Type B pancreatic cell (in vitro differentiated cells): ENCODE measurements around the gene PFKP. TPM values are rescaled to one million over a fixed set of nuclear protein-coding genes. Genes with fewer than 3 reads are reported as not detected.

ENCODE experiments used
- DNase-seq: peaks from one replicate; pipeline ENCODE4 v3.0.0; 2021; ENCODE audit warnings: mixed read lengths; ENCODE audit not compliant: unreplicated experiment; ENCODE audit errors: extremely low spot score
- H3K27ac Mint-ChIP-seq: 2 replicates; pipeline ENCODE4 v1.8.0; 2021; ENCODE audit warnings: mild to moderate bottlenecking, mixed read lengths
- H3K27me3 Mint-ChIP-seq: 2 replicates; pipeline ENCODE4 v1.8.0; 2021; ENCODE audit warnings: mixed read lengths
- H3K36me3 Mint-ChIP-seq: 2 replicates; pipeline ENCODE4 v1.8.0; 2021; ENCODE audit warnings: mixed read lengths
- H3K4me1 Mint-ChIP-seq: one replicate; pipeline ENCODE4 v1.8.0; 2021; ENCODE audit warnings: mixed read lengths; ENCODE audit not compliant: unreplicated experiment
- H3K4me3 Mint-ChIP-seq: 2 replicates; pipeline ENCODE4 v1.8.0; 2021; ENCODE audit warnings: mild to moderate bottlenecking, mixed read lengths
- H3K9me3 Mint-ChIP-seq: 2 replicates; pipeline ENCODE4 v1.8.0; 2021; ENCODE audit warnings: mixed read lengths
- total RNA-seq: library from RNA; stranded (reverse); gene quantifications from 2 replicates; pipeline ENCODE4 v1.2.1, GENCODE V29; 2021; ENCODE audit warnings: low replicate concordance
- TF ChIP-seq, protein P1 (sequence below): fragments of 200-600 bp; sonication (generic); conservative IDR thresholded peaks from 2 replicates; pipeline ENCODE4 v1.5.0; 2021; ENCODE audit warnings: antibody characterized with exemption, mild to moderate bottlenecking

PFKP gene
- total RNA-seq, 1 donor from 2014 or later = 48.8 TPM

DNA sequence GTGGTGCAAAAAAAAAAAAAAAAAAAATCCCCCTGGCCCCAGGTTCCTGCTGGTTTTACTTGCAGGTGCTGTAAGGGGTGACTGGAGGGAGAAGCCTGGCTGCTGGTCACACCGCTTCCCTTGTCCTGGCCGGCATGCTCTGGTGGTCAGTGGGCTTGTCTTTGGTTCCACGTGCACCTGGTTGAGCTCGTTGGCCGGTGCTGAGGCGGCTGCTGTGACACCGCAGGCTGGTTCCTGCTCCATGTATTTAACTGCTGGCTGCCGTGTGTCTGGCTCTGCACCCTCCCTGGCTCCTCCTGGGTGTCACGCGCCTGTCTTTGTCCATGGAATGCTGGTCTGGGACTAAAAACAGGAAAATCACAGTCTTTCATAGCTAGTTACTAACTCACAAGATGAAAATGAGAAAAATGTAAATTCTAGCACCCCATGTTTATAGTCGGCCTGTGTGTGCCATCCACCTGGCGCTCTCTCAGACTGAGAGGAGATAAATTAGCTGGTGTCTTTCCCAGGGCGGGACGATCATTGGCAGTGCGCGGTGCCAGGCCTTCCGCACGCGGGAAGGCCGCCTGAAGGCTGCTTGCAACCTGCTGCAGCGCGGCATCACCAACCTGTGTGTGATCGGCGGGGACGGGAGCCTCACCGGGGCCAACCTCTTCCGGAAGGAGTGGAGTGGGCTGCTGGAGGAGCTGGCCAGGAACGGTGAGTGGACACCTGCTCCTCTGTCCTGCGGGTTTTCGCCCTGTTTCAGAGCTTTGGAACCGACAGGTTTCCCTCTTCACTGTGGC is 33.7 kb downstream of the PFKP start:
- no peak overlapping the region for H3K27ac Mint-ChIP-seq
- H3K9me3 Mint-ChIP-seq = no peaks in the 10 kb centered on the region
- TF ChIP-seq, protein P1, sequence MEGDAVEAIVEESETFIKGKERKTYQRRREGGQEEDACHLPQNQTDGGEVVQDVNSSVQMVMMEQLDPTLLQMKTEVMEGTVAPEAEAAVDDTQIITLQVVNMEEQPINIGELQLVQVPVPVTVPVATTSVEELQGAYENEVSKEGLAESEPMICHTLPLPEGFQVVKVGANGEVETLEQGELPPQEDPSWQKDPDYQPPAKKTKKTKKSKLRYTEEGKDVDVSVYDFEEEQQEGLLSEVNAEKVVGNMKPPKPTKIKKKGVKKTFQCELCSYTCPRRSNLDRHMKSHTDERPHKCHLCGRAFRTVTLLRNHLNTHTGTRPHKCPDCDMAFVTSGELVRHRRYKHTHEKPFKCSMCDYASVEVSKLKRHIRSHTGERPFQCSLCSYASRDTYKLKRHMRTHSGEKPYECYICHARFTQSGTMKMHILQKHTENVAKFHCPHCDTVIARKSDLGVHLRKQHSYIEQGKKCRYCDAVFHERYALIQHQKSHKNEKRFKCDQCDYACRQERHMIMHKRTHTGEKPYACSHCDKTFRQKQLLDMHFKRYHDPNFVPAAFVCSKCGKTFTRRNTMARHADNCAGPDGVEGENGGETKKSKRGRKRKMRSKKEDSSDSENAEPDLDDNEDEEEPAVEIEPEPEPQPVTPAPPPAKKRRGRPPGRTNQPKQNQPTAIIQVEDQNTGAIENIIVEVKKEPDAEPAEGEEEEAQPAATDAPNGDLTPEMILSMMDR = no peak
- H3K27me3 Mint-ChIP-seq = no peaks in the 10 kb centered on the region
- no peak for DNase-seq
- H3K4me1 Mint-ChIP-seq = no peaks in the 10 kb centered on the region
- H3K4me3 Mint-ChIP-seq = no peak overlapping the region
- H3K36me3 Mint-ChIP-seq = peaks cover 26% of the 10 kb centered on the region

DNA sequence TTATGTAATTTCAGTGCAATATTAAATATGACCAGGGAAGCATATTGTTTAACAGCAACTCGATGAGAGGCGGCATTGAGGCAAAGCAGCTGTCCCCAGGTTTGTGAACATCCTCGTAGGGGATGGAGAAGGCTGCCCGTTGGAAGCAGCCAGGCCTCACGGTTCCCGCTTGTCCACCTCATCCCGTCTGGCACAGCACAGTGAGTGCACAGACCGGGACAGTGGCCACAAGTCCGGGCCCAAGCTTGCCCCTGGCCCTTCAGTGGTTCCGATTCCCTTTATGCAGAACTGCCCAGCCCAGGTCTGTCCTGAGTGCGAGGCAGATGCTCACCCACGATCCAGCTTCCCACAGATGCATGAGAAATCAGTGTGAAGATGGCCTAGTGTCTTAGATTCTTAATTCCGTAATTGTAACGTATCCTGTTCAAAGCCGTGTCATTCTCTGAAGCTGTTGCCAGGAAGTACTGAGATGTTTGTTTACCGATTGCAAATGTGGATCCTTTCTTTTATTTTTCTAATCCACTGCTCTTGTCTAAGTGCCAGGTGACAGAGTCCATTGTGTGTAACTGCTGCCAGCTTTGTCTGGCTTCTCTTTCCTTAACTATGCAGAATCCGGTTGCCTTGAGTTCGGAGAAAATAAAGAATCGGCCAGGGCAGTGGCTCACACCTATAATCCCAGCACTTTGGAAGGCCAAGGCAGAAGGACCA is 35.5 kb downstream of the PFKP start:
- H3K36me3 Mint-ChIP-seq = peaks cover 26% of the 10 kb centered on the region

DNA sequence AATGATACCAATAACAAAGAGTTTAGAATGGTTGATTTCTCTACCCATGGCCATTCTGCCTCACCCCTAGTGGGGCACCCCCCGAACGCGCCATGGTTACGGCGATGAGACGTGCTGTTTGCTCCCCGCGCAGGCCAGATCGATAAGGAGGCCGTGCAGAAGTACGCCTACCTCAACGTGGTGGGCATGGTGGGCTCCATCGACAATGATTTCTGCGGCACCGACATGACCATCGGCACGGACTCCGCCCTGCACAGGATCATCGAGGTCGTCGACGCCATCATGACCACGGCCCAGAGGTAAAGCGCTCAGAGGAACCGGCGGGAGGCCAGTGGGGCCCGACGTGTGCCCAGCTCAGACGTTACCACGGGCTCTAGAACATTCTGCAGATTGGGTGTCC is 36.3 kb downstream of the PFKP start:
- H3K4me1 Mint-ChIP-seq = no peaks in the 10 kb centered on the region
- H3K9me3 Mint-ChIP-seq = no peaks in the 10 kb centered on the region
- no peak overlapping the region for H3K27ac Mint-ChIP-seq
- H3K36me3 Mint-ChIP-seq = peaks cover 26% of the 10 kb centered on the region
- H3K4me3 Mint-ChIP-seq = no peak overlapping the region
- no peaks in the 10 kb centered on the region for H3K27me3 Mint-ChIP-seq
- TF ChIP-seq, protein P1 = no peak
- no peak for DNase-seq

More for the DNA sequence above, 35.5 kb downstream of the PFKP start:
- H3K27ac Mint-ChIP-seq = no peak overlapping the region
- H3K9me3 Mint-ChIP-seq = no peaks in the 10 kb centered on the region
- H3K4me1 Mint-ChIP-seq = no peaks in the 10 kb centered on the region
- no peak for DNase-seq
- no peaks in the 10 kb centered on the region for H3K27me3 Mint-ChIP-seq
- H3K4me3 Mint-ChIP-seq = no peak overlapping the region
- TF ChIP-seq, protein P1 = no peak

DNA sequence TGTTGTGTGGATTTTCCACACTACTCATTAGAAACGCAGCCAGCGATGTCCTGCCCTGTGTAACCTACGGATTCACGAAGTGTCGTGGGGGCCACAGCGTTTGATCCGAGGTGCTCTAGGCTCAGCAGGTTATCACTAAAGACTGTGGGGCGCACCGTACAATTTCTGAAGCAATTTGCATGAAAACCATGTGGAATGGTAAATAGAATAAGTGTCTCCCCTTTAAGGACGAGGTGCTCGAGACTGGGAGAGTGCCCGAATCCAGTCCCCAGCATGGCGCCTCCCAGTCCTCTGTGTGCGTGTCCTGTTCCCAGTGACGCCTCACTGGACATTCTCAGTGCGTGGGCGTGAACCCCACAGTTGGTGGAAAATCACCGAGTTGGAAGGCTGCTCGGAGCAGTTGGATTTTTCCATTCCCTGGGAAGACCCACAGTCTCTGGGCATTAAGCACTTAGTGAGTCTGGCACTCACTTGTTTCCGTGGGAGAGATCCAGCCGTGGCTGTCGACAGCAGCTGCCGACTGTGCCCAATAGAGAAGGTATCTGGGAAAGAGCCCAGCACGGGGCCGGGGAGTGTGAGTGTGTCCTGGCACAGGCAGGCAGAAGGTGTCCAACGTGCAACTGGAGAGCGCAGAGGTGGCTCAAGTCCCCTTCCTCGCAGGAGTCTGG is 37.0 kb downstream of the PFKP start:
- no peaks in the 10 kb centered on the region for H3K9me3 Mint-ChIP-seq
- H3K27ac Mint-ChIP-seq = no peak overlapping the region
- no peaks in the 10 kb centered on the region for H3K27me3 Mint-ChIP-seq
- peaks cover 25% of the 10 kb centered on the region for H3K36me3 Mint-ChIP-seq
- no peaks in the 10 kb centered on the region for H3K4me1 Mint-ChIP-seq
- no peak for DNase-seq
- TF ChIP-seq, protein P1 = no peak
- H3K4me3 Mint-ChIP-seq = no peak overlapping the region

DNA sequence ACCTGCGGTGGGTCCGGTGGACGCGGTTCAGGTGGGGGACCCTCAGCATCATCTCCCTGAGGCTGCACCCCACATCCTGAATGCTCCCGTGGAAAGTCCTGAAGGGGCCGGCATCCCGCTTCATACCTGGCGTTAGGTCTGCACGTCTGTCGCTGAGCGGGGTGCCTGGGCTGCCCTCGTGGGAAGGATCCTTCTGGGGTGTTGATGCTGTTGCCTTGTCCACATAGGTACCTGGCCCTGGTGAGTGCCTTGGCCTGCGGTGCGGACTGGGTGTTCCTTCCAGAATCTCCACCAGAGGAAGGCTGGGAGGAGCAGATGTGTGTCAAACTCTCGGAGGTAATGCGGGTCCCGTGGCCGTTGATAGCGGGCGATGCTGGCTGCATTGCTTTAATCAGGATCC is 37.8 kb downstream of the PFKP start:
- H3K4me3 Mint-ChIP-seq = no peak overlapping the region
- peaks cover 19% of the 10 kb centered on the region for H3K36me3 Mint-ChIP-seq
- TF ChIP-seq, protein P1 = no peak
- DNase-seq = no peak
- H3K27ac Mint-ChIP-seq = no peak overlapping the region
- H3K27me3 Mint-ChIP-seq = no peaks in the 10 kb centered on the region
- no peaks in the 10 kb centered on the region for H3K9me3 Mint-ChIP-seq
- H3K4me1 Mint-ChIP-seq = no peaks in the 10 kb centered on the region
